Muscle of leg (tissue), 11 donors: ENCODE results near the gene TRIM71. TPM values are rescaled to one million over a fixed set of nuclear protein-coding genes. Genes with fewer than 3 reads are reported as not detected.

ENCODE experiments used
- DNase-seq: peaks from one replicate; pipeline ENCODE4 v3.0.0; 2013
- H3K27ac ChIP-seq: one replicate; pipeline ENCODE4 v1.5.1; 2013; ENCODE audit warnings: mild to moderate bottlenecking, low read length, control low read depth
- H3K27me3 ChIP-seq: one replicate; pipeline ENCODE4 v1.6.1; 2013; ENCODE audit warnings: low read length; ENCODE audit not compliant: control insufficient read depth, insufficient read depth
- H3K36me3 ChIP-seq: one replicate; pipeline ENCODE4 v1.6.1; 2013; ENCODE audit warnings: low read length; ENCODE audit not compliant: control insufficient read depth, insufficient read depth
- H3K4me1 ChIP-seq: one replicate; pipeline ENCODE4 v1.6.1; 2013; ENCODE audit warnings: low read length; ENCODE audit not compliant: control insufficient read depth, insufficient read depth
- H3K4me3 ChIP-seq: one replicate; pipeline ENCODE4 v1.5.1; 2013; ENCODE audit warnings: low read length, control low read depth
- H3K9me3 ChIP-seq: replicated peaks from 2 replicates; pipeline ENCODE4 v1.6.1; 2013; ENCODE audit warnings: low read depth, low read length; ENCODE audit not compliant: control insufficient read depth
- WGBS: methylation state at CpG from one replicate; pipeline ENCODE4 v1.1.5; 2013; ENCODE audit warnings: missing lambda C conversion rate; ENCODE audit not compliant: insufficient coverage; 5-methylcytosine and 5-hydroxymethylcytosine counted together
- polyA plus RNA-seq, 8 donors: library from polyadenylated mRNA; unstranded; fragments of 120-200 nt; gene quantifications; one replicate each; pipeline versions ENCODE4 v1.2.1 to v1.2.3, GENCODE V29; 2013; ENCODE audit warnings: inconsistent platforms in 1 of 8, low replicate concordance in 1 of 8; ENCODE audit not compliant: insufficient read length in 8 of 8, insufficient read depth in 1 of 8
- total RNA-seq: library from RNA; stranded (reverse); fragments of 120-200 nt; gene quantifications from one replicate; pipeline ENCODE4 v1.2.4, GENCODE V29; 2013

The TRIM71 gene
- total and polyA plus RNA-seq, 9 donors: 0.13 to 0.44 (median 0.18) TPM

DNA sequence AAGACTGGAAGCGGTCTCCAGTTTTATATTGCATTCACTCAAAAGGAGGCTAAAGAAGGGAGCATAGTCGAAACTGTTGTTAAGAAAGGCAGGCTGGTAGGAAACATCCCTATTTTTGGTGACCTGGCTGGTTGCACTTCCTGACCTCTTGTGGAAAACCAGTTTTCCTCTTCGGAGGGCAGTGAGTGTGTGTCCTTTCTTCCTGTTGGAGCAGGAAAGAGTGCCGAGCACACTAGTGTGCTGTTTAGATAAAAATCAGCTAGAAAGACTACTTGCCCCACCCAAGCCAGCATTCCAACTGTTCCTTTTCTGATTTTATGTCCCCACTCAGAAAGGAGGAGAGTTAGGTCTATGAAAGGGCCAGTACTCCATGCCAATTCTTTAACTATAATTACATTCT, 68.5 kb downstream of the TRIM71 start:
- no peak for DNase-seq
- no peaks in the 10 kb centered on the region for H3K4me1 ChIP-seq
- H3K36me3 ChIP-seq: no peaks in the 10 kb centered on the region
- no peaks in the 10 kb centered on the region for H3K27me3 ChIP-seq
- H3K27ac ChIP-seq: no peak overlapping the region
- no peaks in the 10 kb centered on the region for H3K9me3 ChIP-seq
- WGBS: 65% methylated on average over 2 of the region's 4 CpGs
- H3K4me3 ChIP-seq: no peak overlapping the region

DNA sequence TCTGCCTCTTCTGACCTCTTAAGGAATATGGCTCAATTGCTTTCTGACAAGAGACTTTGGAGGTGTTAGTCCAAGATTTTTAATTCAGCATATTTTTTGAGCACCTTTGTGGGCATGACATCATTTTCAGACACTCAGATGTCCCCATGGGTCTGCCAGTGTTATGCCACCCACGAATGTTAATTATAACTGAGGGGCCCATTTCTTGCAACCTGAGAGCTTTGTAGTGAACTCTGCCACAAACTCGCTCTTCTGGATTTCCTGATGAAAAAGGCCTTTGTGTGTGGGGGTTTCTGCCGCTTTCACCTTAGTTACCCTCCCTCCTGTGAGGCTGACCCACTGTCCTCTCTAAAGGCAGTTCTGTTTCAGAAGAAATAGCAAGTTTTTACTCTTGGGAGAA, 69.1 kb downstream of the TRIM71 start:
- no peaks in the 10 kb centered on the region for H3K4me1 ChIP-seq
- DNase-seq: no peak
- no peaks in the 10 kb centered on the region for H3K9me3 ChIP-seq
- no peaks in the 10 kb centered on the region for H3K27me3 ChIP-seq
- H3K36me3 ChIP-seq: no peaks in the 10 kb centered on the region
- no peak overlapping the region for H3K4me3 ChIP-seq
- H3K27ac ChIP-seq: no peak overlapping the region
- WGBS: no CpG with 5 or more reads among the region's 3 CpGs

DNA sequence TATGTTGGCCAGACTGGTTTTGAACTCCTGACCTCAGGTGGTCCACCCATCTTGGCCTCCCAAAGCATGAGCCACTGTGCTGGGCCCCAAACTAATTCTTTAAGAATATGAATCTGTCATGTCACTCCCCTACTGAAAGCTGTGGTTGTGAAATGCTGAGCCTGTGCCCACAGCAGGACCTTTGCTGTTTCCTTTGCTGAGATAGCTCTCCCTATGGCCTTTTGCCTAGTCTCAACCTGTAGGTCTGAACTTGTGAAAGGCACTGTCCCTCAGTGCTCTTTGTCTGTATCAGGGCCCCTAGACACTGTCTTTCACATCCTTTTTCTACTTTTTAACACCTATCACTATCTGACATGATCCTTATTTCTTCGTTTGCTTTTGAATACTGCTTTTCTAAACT, 70.9 kb downstream of the TRIM71 start:
- Histone ChIP-seq H3K27me3 (no peaks in the 10 kb centered on the region), H3K27ac (no peak overlapping the region), H3K4me3 (no peak overlapping the region), H3K9me3 (no peaks in the 10 kb centered on the region), H3K36me3 (no peaks in the 10 kb centered on the region), H3K4me1 (no peaks in the 10 kb centered on the region)
- no CpG with 5 or more reads among the region's 1 CpG for WGBS
- no peak for DNase-seq

DNA sequence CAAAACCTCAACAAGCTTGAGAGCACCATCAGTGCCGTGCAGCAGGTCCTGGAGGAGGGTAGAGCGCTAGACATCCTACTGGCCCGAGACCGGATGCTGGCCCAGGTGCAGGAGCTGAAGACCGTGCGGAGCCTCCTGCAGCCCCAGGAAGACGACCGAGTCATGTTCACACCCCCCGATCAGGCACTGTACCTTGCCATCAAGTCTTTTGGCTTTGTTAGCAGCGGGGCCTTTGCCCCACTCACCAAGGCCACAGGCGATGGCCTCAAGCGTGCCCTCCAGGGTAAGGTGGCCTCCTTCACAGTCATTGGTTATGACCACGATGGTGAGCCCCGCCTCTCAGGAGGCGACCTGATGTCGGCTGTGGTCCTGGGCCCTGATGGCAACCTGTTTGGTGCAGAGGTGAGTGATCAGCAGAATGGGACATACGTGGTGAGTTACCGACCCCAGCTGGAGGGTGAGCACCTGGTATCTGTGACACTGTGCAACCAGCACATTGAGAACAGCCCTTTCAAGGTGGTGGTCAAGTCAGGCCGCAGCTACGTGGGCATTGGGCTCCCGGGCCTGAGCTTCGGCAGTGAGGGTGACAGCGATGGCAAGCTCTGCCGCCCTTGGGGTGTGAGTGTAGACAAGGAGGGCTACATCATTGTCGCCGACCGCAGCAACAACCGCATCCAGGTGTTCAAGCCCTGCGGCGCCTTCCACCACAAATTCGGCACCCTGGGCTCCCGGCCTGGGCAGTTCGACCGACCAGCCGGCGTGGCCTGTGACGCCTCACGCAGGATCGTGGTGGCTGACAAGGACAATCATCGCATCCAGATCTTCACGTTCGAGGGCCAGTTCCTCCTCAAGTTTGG, 72.9 kb downstream of the TRIM71 start:
- H3K27ac ChIP-seq: no peak overlapping the region
- no peak overlapping the region for H3K4me3 ChIP-seq
- no peaks in the 10 kb centered on the region for H3K36me3 ChIP-seq
- DNase-seq: no peak
- no peaks in the 10 kb centered on the region for H3K9me3 ChIP-seq
- H3K27me3 ChIP-seq: no peaks in the 10 kb centered on the region
- no peaks in the 10 kb centered on the region for H3K4me1 ChIP-seq
- 95% methylated on average over 40 of the region's 42 CpGs for WGBS

DNA sequence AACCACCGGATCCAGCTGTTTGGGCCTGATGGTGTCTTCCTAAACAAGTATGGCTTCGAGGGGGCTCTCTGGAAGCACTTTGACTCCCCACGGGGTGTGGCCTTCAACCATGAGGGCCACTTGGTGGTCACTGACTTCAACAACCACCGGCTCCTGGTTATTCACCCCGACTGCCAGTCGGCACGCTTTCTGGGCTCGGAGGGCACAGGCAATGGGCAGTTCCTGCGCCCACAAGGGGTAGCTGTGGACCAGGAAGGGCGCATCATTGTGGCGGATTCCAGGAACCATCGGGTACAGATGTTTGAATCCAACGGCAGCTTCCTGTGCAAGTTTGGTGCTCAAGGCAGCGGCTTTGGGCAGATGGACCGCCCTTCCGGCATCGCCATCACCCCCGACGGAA, 73.6 kb downstream of the TRIM71 start:
- 94% methylated on average over 14 of the region's 19 CpGs for WGBS

DNA sequence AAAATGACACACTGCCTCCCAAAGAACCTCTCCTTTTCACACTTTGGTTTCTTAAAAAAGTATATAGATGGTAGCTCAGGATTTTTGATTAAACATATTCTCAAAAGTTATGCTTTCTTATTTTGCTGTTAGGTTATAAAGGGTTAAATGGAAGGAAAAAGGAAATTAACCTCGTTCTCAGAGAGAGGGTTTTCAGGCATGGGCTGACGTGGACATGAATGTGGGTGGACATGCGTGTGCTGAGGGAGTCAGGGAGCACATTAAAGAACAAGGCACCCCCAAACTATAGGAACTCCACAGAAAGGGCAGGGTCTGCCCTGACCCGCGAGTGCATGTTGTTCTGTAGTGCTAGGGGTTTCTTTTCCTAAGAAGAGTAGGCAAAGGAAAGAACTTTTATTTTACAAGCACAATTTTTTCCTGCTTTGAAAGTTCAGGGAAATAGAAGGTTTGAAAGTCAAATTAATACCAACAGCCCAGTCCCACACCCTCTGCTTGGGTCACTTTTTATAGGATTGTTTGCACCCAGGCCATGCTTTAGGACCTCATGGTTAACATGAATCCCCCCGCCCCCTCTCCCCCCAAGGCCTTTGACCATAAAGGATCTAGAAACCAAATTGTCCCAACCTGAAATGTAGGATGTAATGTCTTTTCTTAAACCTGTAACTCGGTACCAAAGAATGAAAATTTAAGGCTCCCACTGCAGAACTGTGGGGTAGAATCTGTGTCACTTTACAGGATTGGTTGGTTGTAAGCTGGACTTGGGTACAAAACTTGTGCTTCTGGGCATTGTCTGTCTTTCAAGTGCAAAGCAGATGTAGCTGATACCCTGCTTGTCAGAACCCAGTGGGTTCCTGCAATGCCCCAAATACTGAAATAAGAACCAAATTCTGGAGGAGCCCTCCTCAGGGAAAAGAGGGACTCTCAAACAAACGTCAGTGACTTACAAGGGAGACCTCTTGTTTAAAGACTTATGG, 75.1 kb downstream of the TRIM71 start:
- WGBS: no CpG with 5 or more reads among the region's 8 CpGs
- Histone ChIP-seq H3K36me3 (no peaks in the 10 kb centered on the region), H3K4me1 (no peaks in the 10 kb centered on the region), H3K4me3 (no peak overlapping the region), H3K27ac (no peak overlapping the region), H3K9me3 (no peaks in the 10 kb centered on the region), H3K27me3 (no peaks in the 10 kb centered on the region)
- no peak for DNase-seq

More for the DNA sequence above, 73.6 kb downstream of the TRIM71 start:
- Histone ChIP-seq H3K9me3 (no peaks in the 10 kb centered on the region), H3K36me3 (no peaks in the 10 kb centered on the region), H3K4me1 (no peaks in the 10 kb centered on the region), H3K27ac (no peak overlapping the region), H3K4me3 (no peak overlapping the region), H3K27me3 (no peaks in the 10 kb centered on the region)
- DNase-seq: no peak

DNA sequence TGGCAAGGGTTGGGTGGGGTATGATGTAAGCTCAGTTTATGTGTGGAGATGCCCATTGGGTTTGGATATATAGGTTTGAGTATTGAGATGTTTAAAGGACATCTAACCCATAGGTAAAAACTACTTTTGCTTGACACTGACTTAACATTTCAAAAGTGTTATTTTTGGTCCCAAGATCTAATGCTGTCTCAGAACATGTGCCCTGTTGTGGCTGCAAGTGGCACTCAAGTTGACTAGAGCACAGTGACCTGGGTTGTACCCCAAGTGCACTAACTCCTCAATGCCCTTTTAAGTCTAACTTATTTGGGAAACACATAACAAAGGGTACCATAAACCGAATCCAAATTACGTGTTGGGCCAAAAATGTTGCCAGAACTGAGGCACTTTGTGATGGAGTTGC, 77.2 kb downstream of the TRIM71 start:
- 100% methylated on average over 1 of the region's 2 CpGs for WGBS
- no peak for DNase-seq
- Histone ChIP-seq H3K27me3 (no peaks in the 10 kb centered on the region), H3K4me1 (no peaks in the 10 kb centered on the region), H3K4me3 (no peak overlapping the region), H3K27ac (no peak overlapping the region), H3K9me3 (no peaks in the 10 kb centered on the region), H3K36me3 (no peaks in the 10 kb centered on the region)

DNA sequence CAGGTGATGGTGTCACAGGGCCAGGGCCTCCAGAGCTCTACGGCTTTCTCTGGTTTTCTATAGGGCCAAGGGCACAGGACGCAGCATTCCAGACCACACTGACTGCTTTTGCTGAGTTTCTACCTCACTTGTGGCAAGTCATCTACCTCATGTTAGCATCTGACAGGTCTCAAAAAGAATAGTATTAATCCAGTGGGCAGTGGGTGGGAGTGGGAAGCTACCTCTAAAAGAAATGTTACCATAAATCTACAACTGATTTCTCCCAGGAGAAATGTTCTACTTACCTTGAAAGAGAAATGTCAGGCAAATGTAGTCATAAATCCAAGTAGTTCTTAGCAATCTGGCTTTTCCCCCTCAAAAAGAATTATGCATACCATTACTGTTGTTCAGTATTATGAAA, 77.9 kb downstream of the TRIM71 start:
- Histone ChIP-seq H3K4me3 (no peak overlapping the region), H3K27ac (no peak overlapping the region), H3K27me3 (no peaks in the 10 kb centered on the region), H3K4me1 (no peaks in the 10 kb centered on the region), H3K9me3 (no peaks in the 10 kb centered on the region), H3K36me3 (no peaks in the 10 kb centered on the region)
- DNase-seq: no peak
- WGBS: 50% methylated on average over 1 of the region's 2 CpGs

DNA sequence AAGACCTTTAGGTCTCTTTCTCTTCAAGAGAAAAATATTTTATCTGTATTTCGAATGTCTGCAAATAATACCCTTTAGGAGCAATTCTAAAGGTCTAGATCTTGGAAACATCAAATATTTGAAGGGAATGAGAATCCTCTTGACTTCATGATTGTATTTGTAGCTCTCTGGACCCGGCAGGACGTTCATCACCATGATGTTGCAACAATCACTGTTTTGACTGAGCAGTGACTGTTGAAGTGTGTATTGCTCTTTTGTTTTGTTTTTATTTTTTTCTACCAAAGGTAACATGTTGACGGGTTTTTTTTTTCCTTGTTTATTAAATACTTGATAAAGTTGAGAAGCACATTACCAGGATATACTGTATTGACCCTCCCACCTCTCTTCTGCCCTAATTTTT, 78.3 kb downstream of the TRIM71 start:
- WGBS: 80% methylated on average over 1 of the region's 4 CpGs
- H3K27me3 ChIP-seq: no peaks in the 10 kb centered on the region

DNA sequence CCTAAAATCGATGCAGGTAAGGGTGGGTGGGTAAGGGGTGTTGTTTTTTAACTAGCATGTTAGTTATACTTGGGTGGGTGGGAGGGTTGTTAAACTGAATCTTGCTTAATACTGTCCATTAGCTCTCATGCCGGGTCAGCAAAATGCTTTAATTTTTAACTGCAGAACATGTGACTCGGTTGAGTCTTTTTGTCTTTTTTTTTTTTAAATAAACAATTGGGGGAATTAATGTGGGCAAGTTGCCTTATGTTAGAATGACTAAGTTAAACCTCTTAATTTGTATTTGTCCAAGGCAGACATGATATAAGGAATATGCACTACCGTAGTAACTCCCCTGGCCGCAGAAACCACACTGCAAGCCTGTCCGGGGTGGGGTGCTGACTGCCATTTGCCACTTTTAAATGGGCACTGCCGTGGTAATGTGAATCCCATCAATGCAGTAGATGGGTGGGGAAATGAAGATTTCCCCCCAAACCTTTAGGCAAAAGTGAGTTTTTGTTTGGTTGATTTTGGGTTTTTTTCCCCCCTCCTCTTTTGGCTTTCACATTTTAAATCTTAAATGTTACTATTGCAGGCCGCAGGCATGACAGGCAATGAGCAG, 79.3 kb downstream of the TRIM71 start:
- Histone ChIP-seq H3K27ac (no peak overlapping the region), H3K9me3 (no peaks in the 10 kb centered on the region), H3K27me3 (peaks cover 2% of the 10 kb centered on the region), H3K36me3 (no peaks in the 10 kb centered on the region), H3K4me3 (no peak overlapping the region), H3K4me1 (no peaks in the 10 kb centered on the region)
- DNase-seq: no peak
- 80% methylated on average over 1 of the region's 8 CpGs for WGBS

More for the DNA sequence above, 78.3 kb downstream of the TRIM71 start:
- Histone ChIP-seq H3K27ac (no peak overlapping the region), H3K36me3 (no peaks in the 10 kb centered on the region), H3K4me1 (no peaks in the 10 kb centered on the region), H3K9me3 (no peaks in the 10 kb centered on the region), H3K4me3 (no peak overlapping the region)
- DNase-seq: no peak
